Common myeloid progenitor, CD34-positive (primary cell): ENCODE results near the gene CILP2.

Experiments
- CTCF ChIA-PET: fragments of 350-600 bp; sonication (Branson Sonifier 250); formaldehyde crosslinking; loops from one replicate; lab custom pipeline; 2021; ENCODE audit warnings: antibody characterized with exemption; lab: Charles Lee
- POLR2A ChIA-PET: fragments of 350-600 bp; sonication (Branson Sonifier 250); formaldehyde crosslinking; loops from one replicate; lab custom pipeline; 2021; ENCODE audit warnings: antibody characterized with exemption; lab: Charles Lee
- DNase-seq, 3 donors: peaks; one replicate each; pipeline versions ENCODE4 v3.0.0 to v3.0.0-alpha.2; 2013
- H3K27ac ChIP-seq, 2 experiments: 1 replicate in 1 of 2; 2 replicates in 1 of 2; pipeline ENCODE4 v1.7.0; 2013; ENCODE audit warnings: inconsistent platforms in 2 of 2, low read length in 2 of 2, mild to moderate bottlenecking in 2 of 2, low read depth in 1 of 2, moderate library complexity in 1 of 2; ENCODE audit not compliant: severe bottlenecking in 2 of 2, insufficient read depth in 1 of 2, poor library complexity in 1 of 2
- H3K27me3 ChIP-seq, 5 experiments: replicated peaks in 2 of 5; 1 replicate in 3 of 5; 2 replicates in 2 of 5; pipeline versions ENCODE4 v1.6.1 to v1.7.0; 2013; ENCODE audit warnings: low read length in 4 of 5, mild to moderate bottlenecking in 2 of 5, moderate library complexity in 2 of 5, inconsistent platforms in 1 of 5; ENCODE audit not compliant: insufficient read depth in 5 of 5, control insufficient read depth in 4 of 5
- H3K36me3 ChIP-seq, 4 experiments: 1 replicate in 2 of 4; 2 replicates in 2 of 4; pipeline versions ENCODE4 v1.6.1 to v1.7.0; 2013; ENCODE audit warnings: low read length in 3 of 4, control low read depth in 1 of 4, mild to moderate bottlenecking in 1 of 4; ENCODE audit not compliant: control insufficient read depth in 4 of 4, insufficient read depth in 4 of 4
- H3K4me1 ChIP-seq, 4 experiments: 1 replicate in 3 of 4; 2 replicates in 1 of 4; pipeline versions ENCODE4 v1.6.1 to v1.7.1; 2013; ENCODE audit warnings: low read length in 3 of 4, mild to moderate bottlenecking in 3 of 4, control low read depth in 1 of 4, inconsistent platforms in 1 of 4, moderate library complexity in 1 of 4; ENCODE audit not compliant: control insufficient read depth in 4 of 4, insufficient read depth in 4 of 4; ENCODE audit errors: control extremely low read depth in 1 of 4
- H3K4me3 ChIP-seq, 7 experiments: 1 replicate in 4 of 7; 2 replicates in 3 of 7; pipeline versions ENCODE4 v1.5.1 to v1.7.0; 2013; ENCODE audit warnings: mild to moderate bottlenecking in 7 of 7, low read length in 6 of 7, moderate library complexity in 6 of 7, inconsistent platforms in 2 of 7, low read depth in 2 of 7, control low read depth in 1 of 7; ENCODE audit not compliant: insufficient read depth in 4 of 7, control insufficient read depth in 1 of 7; ENCODE audit errors: extremely low read depth in 1 of 7
- H3K9me3 ChIP-seq, 5 experiments: 1 replicate in 4 of 5; 2 replicates in 1 of 5; pipeline versions ENCODE4 v1.6.1 to v1.7.1; 2013; ENCODE audit warnings: low read length in 4 of 5, mild to moderate bottlenecking in 2 of 5, inconsistent platforms in 1 of 5, low read depth in 1 of 5, moderate library complexity in 1 of 5; ENCODE audit not compliant: control insufficient read depth in 4 of 5, insufficient read depth in 2 of 5; ENCODE audit errors: control extremely low read depth in 1 of 5
- WGBS: methylation state at CpG from one replicate; pipeline ENCODE4 v1.1.5; 2013; ENCODE audit not compliant: insufficient coverage; 5-methylcytosine and 5-hydroxymethylcytosine counted together

Gene CILP2

GRCh38 chr19:19515642-19516519 lies 22.2 kb upstream of the CILP2 start, which contains the start of gene NDUFA13:
TSS of gene NDUFA13 (plus strand) at chr19:19516225. CDS start at chr19:19516239, 14 bp downstream.
- H3K27me3 ChIP-seq, result no peaks in the 10 kb centered on the region
- H3K36me3 ChIP-seq, result peaks cover 0 to 18% (median 14%) of the 10 kb centered on the region in 4 experiments
- DNase-seq, result peak; percentile 90 to 95 (median 93)
- peak within 1 kb of the TSS; percentile 66 to 96 (median 93) for H3K4me3 ChIP-seq
- ChIA-PET POLR2A (no interaction called here), CTCF (interaction anchor here (0.6 to 2.1 kb wide), 4 partner anchors 11 to 128 kb away, joined by 3 to 5 read pairs (median 4); partner anchors contain the start of gene GMIP)
- WGBS, result 9% methylated on average over 61 of the region's 61 CpGs
- peaks cover 0 to 3% (median 0%) of the 10 kb centered on the region in 5 experiments for H3K9me3 ChIP-seq
- peaks cover 0 to 25% (median 18%) of the 10 kb centered on the region in 4 experiments for H3K4me1 ChIP-seq
- H3K27ac ChIP-seq, result peak within 1 kb of the TSS; percentile 64 to 85

GRCh38 chr19:19517235-19517619 lies 20.8 kb upstream of the CILP2 start:
- CTCF ChIA-PET, result interaction anchor here (1.0 kb wide), 1 partner anchor 12 kb away, joined by 5 read pairs; the partner anchor contains the start of gene YJEFN3
- no peaks in the 10 kb centered on the region for H3K27me3 ChIP-seq
- POLR2A ChIA-PET, result no interaction called here
- 97% methylated on average over 8 of the region's 10 CpGs for WGBS
- peak overlapping the region in 3 of 7 experiments; percentile 93 to 96 (median 95) for H3K4me3 ChIP-seq
- no peak overlapping the region for H3K27ac ChIP-seq
- peaks cover 0 to 21% (median 15%) of the 10 kb centered on the region in 4 experiments for H3K36me3 ChIP-seq
- DNase-seq, result no peak
- peaks cover 0 to 25% (median 18%) of the 10 kb centered on the region in 4 experiments for H3K4me1 ChIP-seq
- H3K9me3 ChIP-seq, result peaks cover 0 to 3% (median 0%) of the 10 kb centered on the region in 5 experiments

- 25% methylated on average over 1 of the region's 6 CpGs for WGBS
- no peak for DNase-seq
- no peaks in the 10 kb centered on the region for H3K9me3 ChIP-seq
- H3K36me3 ChIP-seq, result peaks cover 3 to 35% (median 26%) of the 10 kb centered on the region in 4 experiments
- H3K27me3 ChIP-seq, result no peaks in the 10 kb centered on the region
- CTCF ChIA-PET, result interaction anchor here (3.2 kb wide), 1 partner anchor 11 kb away, joined by 11 read pairs; no protein-coding TSS in a partner anchor
- POLR2A ChIA-PET, result no interaction called here
- H3K4me1 ChIP-seq, result peaks cover 0 to 36% (median 13%) of the 10 kb centered on the region in 4 experiments
- no peak overlapping the region for H3K4me3 ChIP-seq
- H3K27ac ChIP-seq, result no peak overlapping the region
These were observed 17.1 kb upstream of the CILP2 start for GRCh38 chr19:19520989-19521388.

DNA sequence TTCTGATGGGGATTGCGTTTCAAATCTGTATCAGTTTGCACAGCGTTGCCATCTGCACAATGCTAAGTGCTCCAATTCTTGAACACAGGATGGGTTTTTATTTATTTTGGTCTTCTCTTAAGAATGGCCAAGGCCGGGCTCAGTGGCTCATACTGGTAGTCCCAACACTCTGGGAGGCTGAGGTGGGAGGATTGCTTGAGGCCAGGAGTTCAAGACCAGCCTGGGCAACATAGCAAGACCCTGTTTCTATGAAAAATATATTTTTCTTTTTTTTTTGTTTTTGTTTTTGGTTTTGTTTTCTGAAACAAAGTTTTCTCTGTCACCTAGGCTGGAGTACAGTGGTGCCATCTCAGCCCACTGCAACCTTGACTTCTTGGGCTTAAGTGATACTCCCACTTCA lies 14.9 kb upstream of the CILP2 start:
- Histone ChIP-seq H3K4me3 (no peak overlapping the region), H3K27me3 (no peaks in the 10 kb centered on the region), H3K27ac (no peak overlapping the region), H3K9me3 (no peaks in the 10 kb centered on the region), H3K36me3 (peaks cover 3 to 48% (median 35%) of the 10 kb centered on the region in 4 experiments), H3K4me1 (peaks cover 0 to 39% (median 8%) of the 10 kb centered on the region in 4 experiments)
- POLR2A ChIA-PET, result no interaction called here
- 100% methylated on average over 3 of the region's 3 CpGs for WGBS
- no peak for DNase-seq
- CTCF ChIA-PET, result interaction anchor here (3.2 kb wide), 1 partner anchor 9 kb away, joined by 11 read pairs; no protein-coding TSS in a partner anchor

DNA sequence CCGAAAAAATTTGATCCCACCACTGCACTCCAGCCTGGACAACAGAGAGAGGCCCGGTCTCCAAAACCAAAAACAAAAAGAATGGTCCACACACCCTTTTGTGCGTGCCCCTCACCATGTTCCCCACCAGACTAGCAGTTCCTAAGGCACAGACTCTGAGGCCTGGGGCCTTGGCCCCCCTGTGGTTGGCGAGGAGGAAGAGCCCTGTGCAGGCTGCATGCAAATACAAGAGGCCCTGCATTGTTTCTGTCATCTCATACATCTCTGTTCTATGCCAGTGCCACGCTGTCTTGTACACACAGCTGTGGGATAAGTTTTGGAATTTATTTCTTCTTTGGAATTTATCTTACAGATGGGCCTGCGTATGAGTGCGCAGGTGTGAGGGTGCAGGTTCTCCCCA lies 14.0 kb upstream of the CILP2 start:
- Histone ChIP-seq H3K27ac (no peak overlapping the region), H3K4me1 (peaks cover 0 to 39% (median 8%) of the 10 kb centered on the region in 4 experiments), H3K27me3 (no peaks in the 10 kb centered on the region), H3K4me3 (peak overlapping the region in 1 of 7 experiments; percentile 3), H3K9me3 (no peaks in the 10 kb centered on the region), H3K36me3 (peaks cover 3 to 56% (median 39%) of the 10 kb centered on the region in 4 experiments)
- 82% methylated on average over 5 of the region's 7 CpGs for WGBS
- ChIA-PET CTCF (interaction anchor here (1.2 to 3.2 kb wide), 2 partner anchors 8 to 12 kb away, joined by 3 to 11 read pairs; no protein-coding TSS in a partner anchor), POLR2A (no interaction called here)
- DNase-seq, result no peak

DNA sequence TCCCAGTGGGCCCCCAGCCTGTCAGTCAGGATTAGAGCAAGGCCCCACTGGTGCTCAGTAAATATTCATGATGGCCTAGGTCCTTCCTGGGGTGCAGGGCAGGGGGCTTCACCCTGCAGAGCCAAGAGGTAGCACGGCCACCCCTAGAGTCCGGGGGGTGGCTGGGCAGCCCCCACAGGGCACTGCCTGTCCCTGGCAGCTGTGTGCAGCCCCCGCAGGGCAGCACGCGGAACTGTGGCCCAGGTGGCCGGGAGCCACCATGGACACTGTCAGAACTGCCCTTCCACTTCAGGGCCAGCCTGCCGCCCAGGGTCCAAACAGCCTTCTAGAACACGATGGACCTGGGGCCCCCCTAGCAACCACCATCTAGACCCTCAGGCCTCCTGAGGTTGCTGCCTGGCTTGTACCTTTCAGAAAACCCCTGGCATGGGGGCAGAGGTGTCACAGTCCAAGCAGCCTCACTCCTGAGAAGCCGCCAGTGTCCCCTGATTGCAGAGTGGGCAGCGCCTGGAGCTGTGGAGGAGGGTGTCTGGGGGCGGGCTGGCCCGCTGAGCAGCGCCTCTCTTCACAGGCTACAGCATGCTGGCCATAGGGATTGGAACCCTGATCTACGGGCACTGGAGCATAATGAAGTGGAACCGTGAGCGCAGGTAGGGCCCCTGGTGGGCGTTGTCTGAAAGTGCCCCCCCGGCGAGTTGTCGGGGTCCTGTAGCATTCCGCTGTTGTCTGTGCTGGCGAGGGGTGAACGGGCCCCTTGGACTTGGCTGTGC lies 12.3 kb upstream of the CILP2 start:
- 95% methylated on average over 23 of the region's 23 CpGs for WGBS
- no peaks in the 10 kb centered on the region for H3K9me3 ChIP-seq
- DNase-seq, result no peak
- H3K4me1 ChIP-seq, result peaks cover 0 to 39% (median 8%) of the 10 kb centered on the region in 4 experiments
- ChIA-PET CTCF (no interaction called here), POLR2A (interaction anchor here (0.5 kb wide), 1 partner anchor 322 kb away, joined by 3 read pairs; no protein-coding TSS in a partner anchor)
- peak overlapping the region in 1 of 2 experiments; percentile 14 for H3K27ac ChIP-seq
- peaks cover 3 to 51% (median 31%) of the 10 kb centered on the region in 4 experiments for H3K36me3 ChIP-seq
- H3K27me3 ChIP-seq, result no peaks in the 10 kb centered on the region
- no peak overlapping the region for H3K4me3 ChIP-seq
